Midbrain (tissue), 1 donor: Measurements from ENCODE around the gene GINS1.

Experiments used
- DNase-seq: peaks from one replicate; lab custom pipeline; 2025; lab: John Stamatoyannopoulos, UW

GINS1 gene

DNA sequence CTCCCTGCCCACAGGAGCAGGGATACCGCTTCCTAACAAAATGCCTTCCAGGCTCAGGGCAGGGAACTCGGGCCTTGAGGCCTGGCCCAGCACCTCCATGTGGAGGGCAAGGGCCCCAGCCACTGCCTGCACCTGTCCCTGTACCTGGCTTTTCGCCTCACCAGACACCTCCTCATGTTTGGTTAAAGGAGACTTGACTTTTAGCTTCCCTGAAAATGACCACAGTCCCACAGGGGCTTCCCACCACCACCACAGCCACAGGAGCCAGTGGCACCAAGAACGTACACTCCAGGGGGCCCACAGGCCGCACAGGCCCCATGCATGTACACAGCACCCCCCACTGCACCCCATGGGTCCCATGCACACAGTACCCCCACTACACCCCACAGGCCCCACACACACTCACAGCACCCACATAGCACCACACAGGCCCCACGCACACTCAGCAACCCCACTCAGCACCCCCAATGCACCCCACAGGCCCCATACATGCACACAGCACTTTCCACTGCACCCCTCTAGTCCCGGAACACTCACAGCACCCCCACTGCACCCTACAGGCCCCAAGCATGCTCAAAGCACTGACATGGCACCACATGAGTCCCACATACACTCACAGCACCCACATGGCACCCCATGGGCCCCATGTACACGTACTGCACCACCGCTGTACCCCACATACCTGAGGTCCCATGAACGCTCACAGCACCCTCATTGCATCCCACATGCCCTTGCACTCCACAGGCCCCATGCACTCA lies 86.5 kb downstream of the GINS1 start:
- DNase-seq, result no peak

DNA sequence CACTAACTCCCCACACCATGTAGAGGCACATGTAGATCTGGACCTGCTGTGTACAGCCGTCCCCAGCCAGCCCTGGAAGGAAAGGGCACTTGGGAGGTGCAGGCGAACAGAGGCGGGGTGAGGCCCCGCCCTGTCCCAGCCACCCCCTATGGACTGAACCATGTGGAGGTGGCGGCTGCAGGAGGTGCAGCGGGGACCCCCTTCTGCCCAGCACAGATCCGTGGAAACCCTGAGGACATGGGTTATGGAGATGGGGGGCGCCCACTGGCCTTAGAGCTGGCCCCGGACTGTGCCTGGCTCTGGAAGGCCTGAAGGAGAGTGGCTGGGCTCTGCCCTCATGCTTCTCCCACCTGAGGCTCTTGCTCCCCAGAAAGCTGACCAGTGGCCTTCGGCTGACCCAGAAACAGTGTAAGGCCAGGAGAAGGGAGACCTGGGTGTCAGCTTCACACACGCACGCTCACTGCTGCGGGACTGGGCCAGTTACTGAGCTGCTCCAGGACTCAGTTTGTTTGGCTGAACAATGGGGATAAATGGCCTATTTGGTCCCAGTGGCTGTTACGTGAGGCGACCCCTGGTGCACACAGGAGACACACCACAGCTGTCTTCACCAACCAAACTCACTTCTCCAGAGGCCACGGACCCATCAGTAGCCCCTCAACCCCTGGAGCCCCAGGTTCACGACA lies 87.2 kb downstream of the GINS1 start:
- no peak for DNase-seq

DNA sequence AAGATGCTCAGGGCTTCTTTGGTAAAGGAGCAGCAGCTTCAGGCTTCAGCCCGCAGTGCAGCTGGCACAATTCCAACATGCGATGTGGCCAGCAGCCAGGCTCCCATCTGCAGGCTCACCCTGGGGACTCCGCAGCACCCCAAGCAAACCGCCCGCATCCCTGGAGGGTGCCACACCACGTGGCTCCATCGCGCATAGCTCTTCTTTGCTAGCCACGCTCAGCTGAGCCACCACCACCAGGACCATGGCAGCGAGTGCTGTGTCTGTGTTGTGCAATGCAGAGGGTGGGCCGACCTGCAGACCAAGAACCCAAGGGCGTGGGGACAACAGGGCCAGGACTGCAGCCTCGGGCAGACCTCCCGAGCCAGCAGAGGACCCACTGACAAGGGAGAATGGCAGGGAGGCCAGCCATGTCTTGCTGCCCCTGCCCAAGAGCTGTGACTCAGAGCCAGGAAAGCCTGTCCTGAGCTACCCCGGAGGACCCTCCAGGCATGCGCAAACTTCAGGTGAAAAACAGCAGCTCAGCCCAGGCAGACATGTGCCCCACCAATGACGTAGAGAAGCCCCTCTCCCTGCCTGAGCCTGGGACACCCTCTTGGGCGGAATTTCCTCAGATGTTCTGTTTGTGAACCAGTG lies 87.8 kb downstream of the GINS1 start:
- DNase-seq, result no peak

DNA sequence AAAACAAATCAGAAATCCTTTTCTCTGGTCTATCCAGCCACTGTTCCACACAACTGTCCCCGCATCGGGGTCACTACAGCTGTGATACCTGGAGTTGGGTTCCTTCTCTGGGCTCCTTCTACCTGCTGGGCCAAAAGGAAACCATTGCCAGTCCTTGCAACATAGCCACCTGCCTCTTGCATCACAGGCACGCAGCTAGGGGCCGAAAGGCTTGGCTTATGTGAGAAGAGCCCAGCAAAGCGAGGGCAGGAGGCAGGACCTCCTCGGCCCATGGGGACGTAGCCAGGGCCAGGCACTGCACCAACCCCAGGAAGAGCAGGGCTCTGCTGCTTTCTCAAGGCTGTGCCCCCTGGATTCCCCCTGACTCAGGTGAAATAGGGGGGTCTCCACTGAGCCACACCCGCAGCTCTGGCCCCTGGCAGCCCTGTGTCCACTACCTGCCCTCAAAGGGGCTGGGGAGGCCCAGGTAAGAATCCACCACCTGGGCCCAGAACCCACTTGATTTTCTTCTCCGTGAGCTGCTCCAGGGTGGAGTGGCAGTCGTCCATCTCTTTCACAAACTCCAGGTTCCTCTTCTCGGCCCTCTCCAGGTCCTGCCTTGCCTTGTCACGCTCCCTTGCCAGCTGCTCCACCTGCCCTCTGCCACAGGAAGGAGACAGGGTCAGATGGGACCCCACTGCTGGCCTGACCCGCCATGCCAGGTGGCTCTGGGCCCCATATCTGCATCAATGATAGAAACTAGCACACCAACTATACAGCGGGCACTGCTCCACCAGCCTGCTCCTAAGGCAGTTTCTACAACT lies 88.9 kb downstream of the GINS1 start:
- DNase-seq, result no peak

- no peak for DNase-seq
These were observed 89.5 kb downstream of the GINS1 start for GRCh38 chr20:25496968-25497401.

GRCh38 chr20:25497586-25498279 lies 90.3 kb downstream of the GINS1 start:
- DNase-seq, result no peak
